Activated CD8-positive, alpha-beta T cell treated with anti-CD3 and anti-CD28 coated beads for 36 hours (primary cell): ENCODE results near the gene GALNT7. TPM values are rescaled to one million over a fixed set of nuclear protein-coding genes. Genes with fewer than 3 reads are reported as not detected.
A peak's percentile ranks its signal among the peaks of the same experiment; 100 is the strongest.

Source experiments
- ATAC-seq: fragments of 200-7000 bp; cut with Tn5 transposase; one replicate; pipeline ENCODE4 v1.10.0; 2021; ENCODE audit warnings: mild to moderate bottlenecking, moderate library complexity
- CTCF ChIA-PET: fragments of 350-600 bp; sonication (Branson Sonifier 250); formaldehyde crosslinking; loops from one replicate; lab custom pipeline; 2021; ENCODE audit warnings: antibody characterized with exemption; lab: Charles Lee
- POLR2A ChIA-PET: fragments of 350-600 bp; sonication (Branson Sonifier 250); formaldehyde crosslinking; loops from one replicate; lab custom pipeline; 2021; ENCODE audit warnings: antibody characterized with exemption; lab: Charles Lee
- DNase-seq: peaks from one replicate; pipeline ENCODE4 v3.0.0-alpha.2; 2020
- H3K27ac Mint-ChIP-seq: one replicate; pipeline ENCODE4 v1.8.0; 2021; ENCODE audit warnings: mild to moderate bottlenecking, mixed read lengths
- H3K27me3 Mint-ChIP-seq: one replicate; pipeline ENCODE4 v1.8.0; 2021; ENCODE audit warnings: mixed read lengths
- H3K36me3 Mint-ChIP-seq: one replicate; pipeline ENCODE4 v1.8.0; 2021; ENCODE audit warnings: low read depth, mixed read lengths
- H3K4me1 Mint-ChIP-seq: one replicate; pipeline ENCODE4 v1.8.0; 2021; ENCODE audit warnings: low read depth, mixed read lengths
- H3K4me3 Mint-ChIP-seq: one replicate; pipeline ENCODE4 v1.8.0; 2021; ENCODE audit warnings: mild to moderate bottlenecking, moderate library complexity, mixed read lengths
- H3K9me3 Mint-ChIP-seq: one replicate; pipeline ENCODE4 v1.8.0; 2021; ENCODE audit warnings: mixed read lengths
- intact Hi-C: fragments of 100-400 bp; cut with micrococcal nuclease; formaldehyde crosslinking; loops from one replicate; pipeline ENCODE4 v1.10.0; 2022
- total RNA-seq, 2 experiments: library from RNA; stranded (reverse); gene quantifications; one replicate each; pipeline ENCODE4 v1.2.3, GENCODE V29; 2021
- TF ChIP-seq, protein P1 (sequence below): fragments of 200-600 bp; IDR thresholded peaks from one replicate; pipeline ENCODE4 v1.8.0; 2022; ENCODE audit warnings: antibody characterized with exemption, mild to moderate bottlenecking

GALNT7 gene
- total RNA-seq, 2 experiments from 2014 or later, result 10.2 to 10.4 TPM

DNA sequence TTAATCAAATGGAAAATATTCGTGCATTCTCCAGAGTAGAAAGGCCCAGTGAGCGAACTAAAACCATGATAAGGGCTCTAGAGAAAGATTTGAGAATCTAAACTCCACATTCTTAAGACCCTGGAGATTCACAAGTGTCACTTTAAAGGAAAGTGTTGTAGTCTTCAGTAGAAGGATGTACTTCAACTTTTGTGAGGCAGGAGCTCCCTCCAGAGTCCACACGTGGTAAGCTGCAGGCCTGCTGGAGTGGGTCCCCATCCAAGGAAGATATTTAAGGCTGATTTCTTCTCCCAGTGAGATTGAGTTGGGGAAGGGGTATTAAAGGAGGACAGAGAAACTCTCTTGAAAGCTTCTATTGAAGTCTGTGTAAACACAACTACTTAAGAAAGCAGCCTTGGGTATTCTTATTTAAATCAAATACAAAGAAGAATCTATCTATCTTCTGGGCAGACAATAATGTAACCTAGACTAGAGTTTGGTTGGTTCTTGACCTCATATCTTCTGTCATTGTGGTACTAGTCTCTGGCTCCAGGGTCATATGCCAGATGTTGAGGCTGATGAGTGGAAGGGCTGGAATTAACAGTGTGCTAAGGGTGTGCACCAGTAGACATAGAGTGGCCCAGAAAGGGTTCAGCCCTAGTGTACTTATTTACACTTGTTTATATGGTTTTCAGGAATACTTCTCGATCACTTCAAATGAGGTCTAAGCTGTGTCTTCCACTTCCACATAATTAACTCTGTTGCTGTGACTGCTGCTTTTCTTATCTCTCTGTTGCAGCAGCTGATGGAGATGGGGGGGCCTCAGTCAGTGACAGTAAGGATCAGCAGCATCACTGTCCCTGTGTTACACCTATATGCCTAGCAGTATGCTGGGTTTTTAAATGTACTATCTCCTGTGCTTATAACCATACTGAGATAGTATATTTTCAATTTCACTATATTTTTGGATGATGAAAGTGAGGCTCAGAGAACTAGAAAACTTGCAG lies 89.4 kb downstream of the GALNT7 start:
- Mint-ChIP-seq H3K27me3 (no peaks in the 10 kb centered on the region), H3K36me3 (peaks cover 3% of the 10 kb centered on the region), H3K9me3 (no peaks in the 10 kb centered on the region), H3K4me1 (peaks cover 7% of the 10 kb centered on the region), H3K27ac (no peak overlapping the region), H3K4me3 (no peak overlapping the region)
- CTCF ChIA-PET, result interaction anchor here (0.6 to 4.6 kb wide), 33 partner anchors 9 to 829 kb away, joined by 3 to 70 read pairs (median 4); partner anchors contain the start of gene GALNT7
- ATAC-seq, result peak; percentile 94
- peak; percentile 77 for DNase-seq
- POLR2A ChIA-PET, result interaction anchor here (0.6 kb wide), 1 partner anchor 55 kb away, joined by 3 read pairs; no protein-coding TSS in a partner anchor
- intact Hi-C loops, result loop anchor here (1.0 to 2.0 kb wide), 2 partner anchors 233 to 245 kb away; no protein-coding TSS in a partner anchor
- TF ChIP-seq, protein P1, sequence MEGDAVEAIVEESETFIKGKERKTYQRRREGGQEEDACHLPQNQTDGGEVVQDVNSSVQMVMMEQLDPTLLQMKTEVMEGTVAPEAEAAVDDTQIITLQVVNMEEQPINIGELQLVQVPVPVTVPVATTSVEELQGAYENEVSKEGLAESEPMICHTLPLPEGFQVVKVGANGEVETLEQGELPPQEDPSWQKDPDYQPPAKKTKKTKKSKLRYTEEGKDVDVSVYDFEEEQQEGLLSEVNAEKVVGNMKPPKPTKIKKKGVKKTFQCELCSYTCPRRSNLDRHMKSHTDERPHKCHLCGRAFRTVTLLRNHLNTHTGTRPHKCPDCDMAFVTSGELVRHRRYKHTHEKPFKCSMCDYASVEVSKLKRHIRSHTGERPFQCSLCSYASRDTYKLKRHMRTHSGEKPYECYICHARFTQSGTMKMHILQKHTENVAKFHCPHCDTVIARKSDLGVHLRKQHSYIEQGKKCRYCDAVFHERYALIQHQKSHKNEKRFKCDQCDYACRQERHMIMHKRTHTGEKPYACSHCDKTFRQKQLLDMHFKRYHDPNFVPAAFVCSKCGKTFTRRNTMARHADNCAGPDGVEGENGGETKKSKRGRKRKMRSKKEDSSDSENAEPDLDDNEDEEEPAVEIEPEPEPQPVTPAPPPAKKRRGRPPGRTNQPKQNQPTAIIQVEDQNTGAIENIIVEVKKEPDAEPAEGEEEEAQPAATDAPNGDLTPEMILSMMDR, result peak; percentile 73

DNA sequence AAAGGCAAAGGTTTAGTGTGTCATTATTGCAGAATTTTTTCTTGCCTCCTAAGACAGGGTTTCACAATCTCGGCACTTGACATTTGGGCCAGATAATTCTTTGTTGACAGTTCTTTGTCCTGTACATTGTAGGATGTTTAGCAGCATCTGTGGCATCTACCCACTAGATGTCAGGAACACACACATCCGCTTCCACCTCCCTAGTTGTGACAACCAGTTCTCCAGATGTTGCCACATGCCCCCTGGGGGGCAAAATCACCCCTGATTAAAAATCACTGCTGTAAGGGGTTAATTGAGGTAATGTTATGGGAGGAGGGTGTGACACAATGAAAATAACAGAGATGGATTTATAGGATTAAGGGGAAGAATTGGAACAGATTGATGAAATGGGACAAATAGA lies 90.3 kb downstream of the GALNT7 start:
- Mint-ChIP-seq H3K9me3 (no peaks in the 10 kb centered on the region), H3K27me3 (no peaks in the 10 kb centered on the region), H3K4me3 (no peak overlapping the region), H3K36me3 (no peaks in the 10 kb centered on the region), H3K4me1 (peaks cover 3% of the 10 kb centered on the region), H3K27ac (no peak overlapping the region)
- ATAC-seq (no peak), DNase-seq (no peak)
- ChIA-PET POLR2A (no interaction called here), CTCF (interaction anchor here (1.1 to 2.2 kb wide), 8 partner anchors 9 to 246 kb away, joined by 3 to 70 read pairs (median 4); no protein-coding TSS in a partner anchor)
- TF ChIP-seq, protein P1, result no peak
- intact Hi-C loops, result no loop called here

DNA sequence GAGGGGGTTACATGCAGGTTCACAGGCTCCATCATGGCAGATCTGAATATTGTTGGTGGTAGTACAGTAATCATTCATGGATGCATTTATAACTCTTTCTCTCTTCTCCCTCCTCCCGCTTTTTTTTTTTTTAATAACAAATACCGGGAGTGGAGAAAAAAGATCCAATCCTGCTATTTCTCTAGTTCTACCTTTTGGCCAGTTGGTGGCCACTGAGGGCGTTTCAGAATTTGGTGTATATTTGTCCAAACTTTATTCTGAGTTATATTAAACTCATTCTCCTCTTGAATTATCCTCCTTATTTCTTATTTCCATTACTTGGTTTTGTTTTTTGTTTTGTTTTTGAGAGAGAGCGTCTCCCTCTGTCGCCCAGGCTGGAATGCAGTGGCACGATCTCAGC lies 90.7 kb downstream of the GALNT7 start:
- H3K4me3 Mint-ChIP-seq, result no peak overlapping the region
- H3K27ac Mint-ChIP-seq, result no peak overlapping the region
- no peak for ATAC-seq
- DNase-seq, result no peak
- intact Hi-C loops, result no loop called here
- CTCF ChIA-PET, result interaction anchor here (3.7 kb wide), 1 partner anchor 246 kb away, joined by 30 read pairs; no protein-coding TSS in a partner anchor
- H3K9me3 Mint-ChIP-seq, result no peaks in the 10 kb centered on the region
- H3K36me3 Mint-ChIP-seq, result no peaks in the 10 kb centered on the region
- POLR2A ChIA-PET, result no interaction called here
- TF ChIP-seq, protein P1, result no peak
- no peaks in the 10 kb centered on the region for H3K27me3 Mint-ChIP-seq
- peaks cover 7% of the 10 kb centered on the region for H3K4me1 Mint-ChIP-seq

DNA sequence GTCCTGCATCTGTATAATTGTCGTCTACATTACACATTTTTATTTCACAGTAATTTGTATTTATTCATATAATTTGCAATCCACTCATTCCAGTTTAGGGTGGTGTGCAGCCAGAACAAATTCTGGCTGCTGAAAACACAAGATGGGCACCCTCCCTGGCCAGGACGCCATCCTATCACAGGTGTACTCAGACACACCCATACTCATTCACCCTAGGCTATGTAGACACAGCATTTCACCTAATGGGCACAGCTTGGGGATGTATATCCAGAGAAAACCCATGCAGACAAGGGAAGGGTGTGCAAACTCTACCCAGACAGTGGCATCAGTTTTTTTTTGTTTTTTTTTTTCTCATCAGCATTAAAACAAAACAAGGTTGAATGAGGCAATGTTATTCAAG lies 92.4 kb downstream of the GALNT7 start:
- H3K9me3 Mint-ChIP-seq, result no peaks in the 10 kb centered on the region

More for the DNA sequence above, 92.4 kb downstream of the GALNT7 start:
- Mint-ChIP-seq H3K4me1 (peaks cover 21% of the 10 kb centered on the region), H3K36me3 (no peaks in the 10 kb centered on the region), H3K27ac (no peak overlapping the region), H3K27me3 (no peaks in the 10 kb centered on the region), H3K4me3 (no peak overlapping the region)
- ChIA-PET CTCF (interaction anchor here (0.7 to 3.7 kb wide), 3 partner anchors 41 to 248 kb away, joined by 3 to 30 read pairs (median 4); no protein-coding TSS in a partner anchor), POLR2A (no interaction called here)
- ATAC-seq (no peak), DNase-seq (no peak)
- TF ChIP-seq, protein P1, result no peak
- intact Hi-C loops, result no loop called here
